HS-5 (cell line): ENCODE results near the gene OTUB2.
A peak's percentile ranks its signal among the peaks of the same experiment; 100 is the strongest.
"Not testable (repeated sequence)": the region's sequence is repeated elsewhere in the genome, so short reads cannot be mapped to it uniquely, and the experiment has no call there.

Experiments
- DNase-seq: peaks from one replicate; pipeline ENCODE4 v3.0.0-alpha.2; 2012; ENCODE audit warnings: low read depth

The OTUB2 gene

GRCh38 chr14:94058128-94058673 is 32.1 kb downstream of the OTUB2 start:
- no peak for DNase-seq

GRCh38 chr14:94058674-94059138 is 32.6 kb downstream of the OTUB2 start:
- DNase-seq, result no peak

GRCh38 chr14:94059998-94060397 is 33.9 kb downstream of the OTUB2 start:
- DNase-seq, result no peak

GRCh38 chr14:94062344-94062940 is 36.3 kb downstream of the OTUB2 start:
- DNase-seq, result peak; percentile 30

GRCh38 chr14:94066089-94066676 is 40.0 kb downstream of the OTUB2 start:
- no peak for DNase-seq

- not testable (repeated sequence) for DNase-seq
Observed at GRCh38 chr14:94072076-94072475, 45.9 kb downstream of the OTUB2 start.

GRCh38 chr14:94074534-94074933 is 48.4 kb downstream of the OTUB2 start:
- DNase-seq, result no peak

GRCh38 chr14:94075008-94075407 is 48.9 kb downstream of the OTUB2 start:
- DNase-seq, result no peak

- DNase-seq, result no peak
Observed at GRCh38 chr14:94077111-94077821, 51.1 kb downstream of the OTUB2 start.

- no peak for DNase-seq
Observed at GRCh38 chr14:94077823-94078222, 51.7 kb downstream of the OTUB2 start.

GRCh38 chr14:94079891-94080620 is 53.9 kb downstream of the OTUB2 start:
- no peak for DNase-seq

- peak; percentile 68 for DNase-seq
Observed at GRCh38 chr14:94080621-94081385, 54.7 kb downstream of the OTUB2 start, which contains the start of the genes DDX24 and IFI27L1. TSS of gene DDX24 (minus strand) at chr14:94081202. CDS start at chr14:94079742, 1,460 bp downstream. TSS of gene IFI27L1 (plus strand) at chr14:94081310. CDS start at chr14:94096938, 15,628 bp downstream.

- DNase-seq, result no peak
Observed at GRCh38 chr14:94081386-94081820, 55.3 kb downstream of the OTUB2 start.

- DNase-seq, result no peak
Observed at GRCh38 chr14:94087891-94088290, 61.8 kb downstream of the OTUB2 start.

- DNase-seq, result no peak
Observed at GRCh38 chr14:94088516-94088915, 62.4 kb downstream of the OTUB2 start.

- DNase-seq, result no peak
Observed at GRCh38 chr14:94089479-94089878, 63.3 kb downstream of the OTUB2 start.

GRCh38 chr14:94093418-94093817 is 67.3 kb downstream of the OTUB2 start:
- DNase-seq, result no peak

- DNase-seq, result no peak
Observed at GRCh38 chr14:94097091-94097490, 71.0 kb downstream of the OTUB2 start.
